Keratinocyte (primary cell): ENCODE results near the gene STIM1. TPM values are rescaled to one million over a fixed set of nuclear protein-coding genes. Genes with fewer than 3 reads are reported as not detected.

Source experiments
- DNase-seq: peaks from one replicate; pipeline ENCODE4 v3.0.0-alpha.2; 2011; ENCODE audit warnings: low read depth, missing footprints, low spot score
- FAIRE-seq: peaks from 2 replicates; lab custom pipeline; 2011; peaks lifted over from hg19 to GRCh38; lab: Jason Lieb, UNC
- H2AFZ ChIP-seq: 2 replicates; pipeline ENCODE4 v1.6.0; 2012; ENCODE audit warnings: low read length, control low read depth, inconsistent platforms; ENCODE audit not compliant: control insufficient read depth
- H3K27ac ChIP-seq: 2 replicates; pipeline ENCODE4 v1.5.1; 2011; ENCODE audit warnings: low read length; ENCODE audit not compliant: control insufficient read depth, insufficient read depth
- H3K27me3 ChIP-seq: 3 replicates; pipeline ENCODE4 v1.6.0; 2011; ENCODE audit warnings: low read length; ENCODE audit not compliant: control insufficient read depth, insufficient read depth; ENCODE audit errors: extremely low read depth
- H3K36me3 ChIP-seq, 2 experiments: 2 replicates in 1 of 2; 3 replicates in 1 of 2; pipeline ENCODE4 v1.5.1; 2011; ENCODE audit warnings: low read length in 2 of 2, mild to moderate bottlenecking in 1 of 2; ENCODE audit not compliant: control insufficient read depth in 2 of 2, insufficient read depth in 2 of 2; ENCODE audit errors: extremely low read depth in 1 of 2
- H3K4me1 ChIP-seq: 3 replicates; pipeline ENCODE4 v1.5.1; 2011; ENCODE audit warnings: low read length; ENCODE audit not compliant: control insufficient read depth, insufficient read depth; ENCODE audit errors: extremely low read depth
- H3K4me2 ChIP-seq: 3 replicates; pipeline ENCODE4 v1.6.0; 2011; ENCODE audit warnings: low read depth, low read length; ENCODE audit not compliant: control insufficient read depth, insufficient read depth; ENCODE audit errors: extremely low read depth
- H3K4me3 ChIP-seq, 3 experiments: fragments of 200-600 bp in 1 of 3; sonication (generic) in 1 of 3; 2 replicates in 2 of 3; 3 replicates in 1 of 3; pipeline ENCODE4 v1.5.1; 2011 to 2016; ENCODE audit warnings: low read length in 3 of 3, mild to moderate bottlenecking in 3 of 3, control low read depth in 2 of 3, inconsistent platforms in 1 of 3, low read depth in 1 of 3, mixed read lengths in 1 of 3, mixed run types in 1 of 3, moderate library complexity in 1 of 3; ENCODE audit not compliant: control insufficient read depth in 2 of 3, insufficient read depth in 2 of 3; ENCODE audit errors: extremely low read depth in 1 of 3
- H3K79me2 ChIP-seq: 2 replicates; pipeline ENCODE4 v1.6.0; 2012; ENCODE audit warnings: low read length; ENCODE audit not compliant: control insufficient read depth, insufficient read depth
- H3K9ac ChIP-seq: 3 replicates; pipeline ENCODE4 v1.6.0; 2011; ENCODE audit warnings: low read length; ENCODE audit not compliant: control insufficient read depth, insufficient read depth; ENCODE audit errors: extremely low read depth
- H3K9me1 ChIP-seq: 3 replicates; pipeline ENCODE4 v1.6.0; 2011; ENCODE audit warnings: low read length; ENCODE audit not compliant: control insufficient read depth, insufficient read depth; ENCODE audit errors: extremely low read depth
- H3K9me3 ChIP-seq: 2 replicates; pipeline ENCODE4 v1.5.1; 2012; ENCODE audit warnings: low read depth, low read length; ENCODE audit not compliant: control insufficient read depth
- H4K20me1 ChIP-seq: 3 replicates; pipeline ENCODE4 v1.6.0; 2011; ENCODE audit warnings: low read length; ENCODE audit not compliant: control insufficient read depth, insufficient read depth; ENCODE audit errors: extremely low read depth
- CTCF ChIP-seq, 3 experiments: IDR thresholded peaks in 1 of 3; conservative IDR thresholded peaks in 1 of 3; optimal IDR thresholded peaks in 1 of 3; 2 replicates in 2 of 3; 3 replicates in 1 of 3; pipeline versions ENCODE3 to v1.5.1; 2011; ENCODE audit warnings: low read length in 3 of 3, mild to moderate bottlenecking in 3 of 3, moderate library complexity in 2 of 3, control low read depth in 1 of 3, inconsistent platforms in 1 of 3; ENCODE audit not compliant: insufficient read depth in 2 of 3; ENCODE audit errors: extremely low read depth in 1 of 3
- EZH2 ChIP-seq: IDR thresholded peaks from one replicate; pipeline ENCODE4 v1.6.1; 2012; ENCODE audit warnings: inconsistent platforms, mild to moderate bottlenecking, low read length, moderate library complexity
- dilution Hi-C: fragments of 300-500 bp; cut with MboI; formaldehyde crosslinking; loops from one replicate; pipeline ENCODE4 v1.7.0; 2020; ENCODE audit warnings: low sequenced_read_pairs; ENCODE audit not compliant: extremely low pct_ligation_motif_present
- polyA plus RNA-seq, 5 experiments: library from polyadenylated mRNA; depleted of rRNA in 3 of 5; stranded (reverse) in 3 of 5; stranded (forward) in 1 of 5; unstranded in 1 of 5; fragments of >200 nt; gene quantifications; 1 replicate in 1 of 5; 2 replicates in 3 of 5; 3 replicates in 1 of 5; pipeline versions ENCODE4 v1.2.1 to v1.2.3, GENCODE V29; 2011 to 2012; ENCODE audit warnings: missing spikeins in 2 of 5, low read depth in 1 of 5, low replicate concordance in 1 of 5

The STIM1 gene
- polyA plus RNA-seq, 1 donor (not counting 4 experiments of a cell fraction or from before 2014, with no cell fraction given) = 23.7 TPM

DNA sequence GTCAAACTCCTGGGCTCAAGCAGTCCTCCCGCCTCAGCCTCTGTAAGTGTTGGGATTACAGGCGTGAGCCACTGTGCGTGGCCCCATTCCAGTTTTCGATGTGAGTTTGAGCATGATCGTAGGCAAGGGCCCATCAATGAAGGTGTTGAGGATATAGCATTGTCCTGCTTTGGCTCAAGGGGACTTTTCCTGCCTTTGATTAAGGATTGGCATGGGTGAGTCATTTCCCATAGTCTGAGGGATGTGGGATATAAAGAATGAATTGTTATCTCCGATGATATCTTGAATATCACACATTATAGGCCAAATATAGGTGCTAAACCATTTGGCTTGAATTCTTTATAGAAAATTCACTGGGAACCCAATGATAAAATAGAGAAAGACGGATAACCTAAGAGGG, 30.4 kb downstream of the STIM1 start:
- Histone ChIP-seq H3K4me1 (peaks cover 14% of the 10 kb centered on the region), H3K27me3 (no peaks in the 10 kb centered on the region), H3K9me1 (no peaks in the 10 kb centered on the region), H3K4me3 (no peak overlapping the region), H3K9ac (no peak overlapping the region), H2AFZ (no peak overlapping the region), H3K27ac (peak overlapping the region; percentile 2), H3K4me2 (peak overlapping the region; percentile 6), H3K36me3 (no peaks in the 10 kb centered on the region), H3K9me3 (no peaks in the 10 kb centered on the region), H3K79me2 (peaks cover 47% of the 10 kb centered on the region), H4K20me1 (no peaks in the 10 kb centered on the region)
- FAIRE-seq = peak; percentile 48
- dilution Hi-C loops = no loop called here
- no peak for DNase-seq
- TF ChIP-seq EZH2 (no peak), CTCF (optimal IDR thresholded peaks at IDR 0.05 in 1 of 3, IDR thresholded peaks at IDR 0.05 in 1 of 3, conservative IDR thresholded peaks at IDR 0.05 in 1 of 3; ENCODE audit: extremely low read depth in 1 of 3, insufficient read depth in 2 of 3, low read length in 3 of 3) (no peak)

DNA sequence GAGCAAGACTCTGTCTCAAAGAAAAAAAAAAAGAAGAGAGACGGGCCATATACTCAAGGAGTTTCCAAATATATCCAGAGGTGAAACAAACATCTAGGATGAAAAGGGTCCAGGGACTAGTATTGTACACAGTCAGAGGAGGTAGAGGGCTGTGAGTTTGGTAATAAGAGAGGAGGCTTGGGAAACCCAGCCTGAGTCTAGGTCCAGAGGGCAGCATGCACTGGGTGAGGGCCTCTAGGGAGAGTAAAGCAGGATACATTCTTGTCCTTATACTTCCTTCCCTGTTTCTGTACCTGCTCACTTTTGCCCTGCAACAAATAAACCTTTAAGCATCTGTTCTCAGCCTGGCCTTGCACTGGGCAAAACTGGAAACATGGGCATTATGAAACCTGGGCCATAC, 31.5 kb downstream of the STIM1 start:
- peaks cover 48% of the 10 kb centered on the region for H3K79me2 ChIP-seq

More for the DNA sequence above, 31.5 kb downstream of the STIM1 start:
- DNase-seq = no peak
- no peak for FAIRE-seq
- Histone ChIP-seq H3K9ac (no peak overlapping the region), H3K9me3 (no peaks in the 10 kb centered on the region), H3K4me3 (no peak overlapping the region), H4K20me1 (no peaks in the 10 kb centered on the region), H2AFZ (no peak overlapping the region), H3K27me3 (no peaks in the 10 kb centered on the region), H3K4me2 (no peak overlapping the region), H3K4me1 (peaks cover 12% of the 10 kb centered on the region), H3K27ac (no peak overlapping the region), H3K36me3 (no peaks in the 10 kb centered on the region), H3K9me1 (no peaks in the 10 kb centered on the region)
- dilution Hi-C loops = no loop called here
- no peak for TF ChIP-seq EZH2
- no peak for TF ChIP-seq CTCF (optimal IDR thresholded peaks at IDR 0.05 in 1 of 3, IDR thresholded peaks at IDR 0.05 in 1 of 3, conservative IDR thresholded peaks at IDR 0.05 in 1 of 3; ENCODE audit: extremely low read depth in 1 of 3, insufficient read depth in 2 of 3, low read length in 3 of 3)
